ENCODE measurements around the gene GPR107.

The GPR107 gene

DNA sequence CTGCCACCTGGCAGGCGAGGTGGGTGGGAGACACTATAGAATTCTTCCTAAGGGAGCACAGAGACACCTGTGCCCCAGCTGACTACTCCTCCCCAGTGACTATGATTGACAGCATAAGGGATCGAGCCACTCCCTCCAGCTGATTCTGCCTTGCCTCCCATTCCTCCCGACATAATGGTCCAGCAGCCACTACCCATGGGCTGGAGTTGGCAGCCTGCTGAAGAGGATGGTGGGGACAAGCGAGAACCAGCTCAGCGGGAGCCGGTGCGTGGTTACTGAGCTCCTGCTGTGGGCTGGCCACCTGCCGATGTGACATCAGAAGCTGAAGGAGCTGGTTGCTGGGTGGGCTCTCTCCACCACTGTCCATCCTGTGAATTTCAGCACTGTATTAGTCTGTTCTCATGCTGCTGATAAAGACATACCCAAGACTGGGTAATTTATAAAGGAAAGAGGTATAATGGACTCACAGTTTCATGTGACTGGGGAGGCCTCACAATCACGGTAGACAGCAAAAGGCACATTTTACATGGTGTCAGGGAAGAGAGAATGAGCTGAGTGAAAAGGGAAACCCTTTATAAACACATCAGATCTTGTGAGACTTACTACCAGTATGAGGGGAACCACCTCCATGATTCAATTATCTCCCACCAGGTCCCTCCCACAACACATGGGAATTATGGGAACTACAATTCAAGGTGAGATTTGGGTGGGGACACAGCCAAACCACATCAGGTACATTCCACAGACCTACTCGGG is 106.4 kb downstream of the GPR107 start:
- DNase-seq (ENCODE audit: low read depth): no peak

- DNase-seq (ENCODE audit: low read depth): no peak
These were observed 107.3 kb downstream of the GPR107 start for GRCh38 chr9:130160862-130161470.

GRCh38 chr9:130165579-130165978 is 111.9 kb downstream of the GPR107 start:
- DNase-seq (ENCODE audit: low read depth): no peak

DNA sequence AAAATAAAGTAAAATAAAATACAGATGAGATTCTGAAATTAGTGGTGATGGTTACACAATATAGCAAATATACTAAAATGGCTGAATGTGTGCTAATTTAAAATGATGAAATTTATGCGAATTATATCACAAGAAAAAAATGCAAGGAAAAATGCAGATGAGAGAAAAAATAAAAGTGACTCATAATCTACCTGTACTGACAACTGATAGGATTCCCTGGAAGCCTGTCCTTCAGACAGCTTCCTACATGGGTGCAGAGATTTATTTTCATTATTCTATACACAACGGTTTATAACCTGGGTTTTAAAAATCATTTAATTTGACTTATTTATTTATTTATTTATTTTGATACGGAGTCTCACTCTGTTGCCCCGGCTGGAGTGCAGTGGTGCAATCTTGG is 112.7 kb downstream of the GPR107 start:
- no peak for DNase-seq (ENCODE audit: low read depth)

GRCh38 chr9:130167927-130168326 is 114.2 kb downstream of the GPR107 start:
- no peak for DNase-seq (ENCODE audit: low read depth)

DNA sequence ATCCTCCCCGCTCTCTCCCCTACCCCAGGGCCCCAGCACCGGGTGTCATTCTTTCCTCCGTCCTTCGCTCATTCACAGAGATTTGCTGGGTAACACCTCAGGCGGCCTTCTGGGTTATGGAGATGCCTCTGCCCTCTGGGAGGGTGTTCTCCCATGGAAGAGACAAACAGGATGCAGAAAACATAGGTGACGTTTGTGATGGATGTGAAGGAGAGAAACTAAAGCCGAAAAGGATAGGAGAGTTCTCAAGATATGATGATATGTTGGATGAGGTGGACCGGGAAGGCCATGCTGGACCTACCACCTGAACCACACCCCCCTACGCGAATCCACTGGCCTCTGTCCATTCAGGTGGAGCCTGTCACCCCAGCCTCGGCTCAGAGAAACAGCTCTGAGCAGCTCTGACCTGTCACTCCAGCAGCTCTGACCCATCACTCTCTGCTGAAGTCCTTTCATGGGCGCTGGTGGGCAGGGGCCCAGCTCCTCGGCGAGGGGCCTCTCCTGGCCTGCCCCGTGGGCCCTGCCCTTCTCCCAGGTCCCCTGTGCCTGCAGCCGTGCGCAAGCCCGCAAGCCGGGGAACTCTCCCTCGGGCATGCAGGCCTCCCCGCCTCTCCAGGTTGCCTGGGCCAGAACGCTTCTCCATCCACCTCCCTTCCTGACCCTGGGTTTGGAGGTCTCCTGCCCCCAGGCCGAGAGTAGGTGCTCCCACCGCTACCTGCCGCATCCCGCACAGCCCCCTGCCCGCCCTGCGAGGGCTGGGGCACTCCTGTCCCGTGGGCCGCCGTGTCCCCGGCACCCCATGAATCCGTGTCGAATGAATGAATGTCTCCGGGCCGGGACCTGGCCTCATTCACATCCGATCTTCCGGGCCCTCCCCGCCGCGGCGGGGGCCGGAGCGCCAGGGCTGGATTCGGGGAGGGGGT is 117.8 kb downstream of the GPR107 start:
- no peak for DNase-seq (ENCODE audit: low read depth)

GRCh38 chr9:130172161-130172857 is 118.6 kb downstream of the GPR107 start, which contains the start of gene NCS1:
Gene NCS1 (plus strand): TSS chr9:130172404. CDS start chr9:130172664, 260 bp downstream.
- peak; percentile 26 for DNase-seq (ENCODE audit: low read depth)

- no peak for DNase-seq (ENCODE audit: low read depth)
These were observed 119.4 kb downstream of the GPR107 start for GRCh38 chr9:130172858-130173665.

DNA sequence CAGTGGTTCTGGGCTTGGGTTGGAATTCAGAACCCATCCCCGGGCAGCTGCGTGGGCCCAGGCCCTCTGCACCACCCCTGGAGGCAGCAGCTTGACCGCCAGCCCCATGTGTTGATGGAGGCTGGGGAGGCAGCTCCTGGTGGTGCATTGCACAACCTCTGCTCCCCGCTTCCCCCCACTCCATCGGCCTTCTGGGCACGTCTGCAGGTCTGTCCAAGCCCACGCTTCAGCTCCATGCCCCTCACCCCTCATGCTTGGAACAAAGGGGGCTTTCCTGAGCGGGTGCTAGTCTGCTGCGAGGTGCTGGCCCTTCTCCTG is 119.9 kb downstream of the GPR107 start:
- DNase-seq (ENCODE audit: low read depth): no peak

DNA sequence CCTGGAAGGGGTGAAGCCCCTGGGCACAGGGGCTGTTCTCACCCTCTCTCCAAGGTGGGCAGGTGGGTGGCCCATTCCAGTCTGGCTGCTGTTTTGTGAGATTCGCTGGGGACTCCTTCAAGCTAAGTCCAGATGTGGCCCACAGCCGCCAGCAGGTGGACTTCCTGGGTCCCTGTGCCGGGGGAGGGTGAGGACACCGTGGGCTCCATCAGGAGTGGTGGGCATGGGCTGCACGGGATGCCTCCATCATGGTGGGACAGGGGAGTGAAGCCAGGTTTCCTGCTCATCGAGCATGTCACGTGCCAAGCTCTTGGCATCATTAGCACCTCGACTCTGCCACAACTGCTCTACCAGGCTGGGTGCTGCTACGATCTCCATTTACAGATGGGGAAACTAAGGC is 120.3 kb downstream of the GPR107 start:
- DNase-seq (ENCODE audit: low read depth): no peak

DNA sequence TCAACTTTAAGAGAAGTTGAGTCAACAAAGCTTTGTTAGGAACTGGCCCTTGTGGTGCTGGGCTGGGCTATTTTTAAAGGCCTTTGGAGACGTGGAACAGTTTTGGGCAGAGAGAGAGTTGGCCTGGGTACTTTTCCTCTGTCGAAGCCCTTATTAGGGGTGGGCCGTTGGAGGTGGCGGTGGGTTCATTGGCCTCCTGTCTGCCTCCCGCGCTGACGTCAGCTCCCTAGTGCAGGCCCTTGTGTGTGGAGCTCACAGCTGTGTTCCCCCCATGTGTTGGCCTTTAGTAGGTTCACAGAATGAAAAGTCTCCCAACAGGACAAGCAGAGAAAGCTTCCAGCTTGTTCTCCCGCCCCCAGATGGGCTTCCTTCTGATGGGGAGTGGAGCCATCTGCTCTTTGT is 121.2 kb downstream of the GPR107 start:
- DNase-seq (ENCODE audit: low read depth): no peak

GRCh38 chr9:130175355-130175754 is 121.6 kb downstream of the GPR107 start:
- DNase-seq (ENCODE audit: low read depth): no peak

DNA sequence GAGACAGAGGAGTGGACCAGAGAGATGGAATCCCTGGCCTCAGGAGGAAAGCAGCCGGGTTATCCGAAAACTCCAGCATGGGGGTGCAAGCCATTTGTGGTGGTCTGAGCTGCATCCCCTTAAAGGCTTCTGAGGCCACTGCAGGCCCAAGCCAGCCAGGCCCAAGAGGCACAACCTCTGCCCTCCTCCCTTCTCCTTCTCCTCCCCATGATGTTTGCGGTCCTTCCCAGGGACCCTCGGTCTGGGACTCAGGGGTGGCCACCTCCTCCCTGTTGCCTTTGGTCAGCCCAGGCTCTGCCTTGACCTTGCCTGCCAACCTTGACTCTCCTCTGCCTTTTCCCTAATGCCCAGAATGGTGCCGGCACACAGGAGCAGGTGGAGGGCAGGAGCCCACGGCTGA is 123.1 kb downstream of the GPR107 start:
- DNase-seq (ENCODE audit: low read depth): no peak

DNA sequence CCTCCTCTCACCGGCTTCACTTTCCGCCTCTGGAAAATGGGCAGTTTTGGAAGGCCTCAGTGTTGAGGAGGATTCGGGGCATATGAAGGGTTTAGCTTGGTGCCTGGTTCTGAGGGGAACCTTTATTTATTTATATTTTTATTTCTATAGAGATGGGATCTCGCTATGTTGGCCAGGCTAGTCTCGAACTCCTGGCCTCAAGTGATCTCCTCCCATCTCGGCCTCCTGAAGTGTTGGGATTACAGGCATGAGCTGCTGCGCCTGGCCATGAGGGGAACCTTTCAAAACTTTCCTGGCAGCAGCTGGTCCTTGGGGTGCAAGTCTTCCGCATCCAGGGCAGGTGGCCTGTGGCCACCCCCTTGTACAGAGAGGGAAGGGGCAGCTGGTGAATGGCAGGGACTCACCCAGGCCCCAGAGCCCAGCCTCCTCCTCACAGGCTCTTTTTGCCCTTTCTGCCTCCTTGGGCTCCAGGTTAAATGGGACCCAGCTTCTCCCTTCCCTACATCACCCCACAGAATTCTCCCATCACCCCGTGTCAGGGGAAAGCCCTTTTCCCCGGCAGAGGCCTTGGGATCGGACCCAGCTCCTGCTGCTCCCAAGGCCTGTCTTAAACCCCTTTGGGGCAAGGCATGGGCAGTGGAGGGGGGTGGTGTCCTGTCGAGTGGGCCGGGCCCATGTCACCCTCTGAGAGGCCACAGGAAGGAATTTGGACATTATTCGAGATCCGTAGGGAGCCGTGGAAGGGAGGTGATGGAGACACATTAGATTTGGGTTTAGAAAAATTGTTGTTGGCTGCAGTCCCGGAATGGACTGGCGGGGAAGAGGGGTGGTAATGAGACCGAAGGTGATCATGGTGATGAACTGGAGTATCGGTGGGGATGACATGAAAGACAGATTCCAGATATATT is 124.4 kb downstream of the GPR107 start:
- no peak for DNase-seq (ENCODE audit: low read depth)

DNA sequence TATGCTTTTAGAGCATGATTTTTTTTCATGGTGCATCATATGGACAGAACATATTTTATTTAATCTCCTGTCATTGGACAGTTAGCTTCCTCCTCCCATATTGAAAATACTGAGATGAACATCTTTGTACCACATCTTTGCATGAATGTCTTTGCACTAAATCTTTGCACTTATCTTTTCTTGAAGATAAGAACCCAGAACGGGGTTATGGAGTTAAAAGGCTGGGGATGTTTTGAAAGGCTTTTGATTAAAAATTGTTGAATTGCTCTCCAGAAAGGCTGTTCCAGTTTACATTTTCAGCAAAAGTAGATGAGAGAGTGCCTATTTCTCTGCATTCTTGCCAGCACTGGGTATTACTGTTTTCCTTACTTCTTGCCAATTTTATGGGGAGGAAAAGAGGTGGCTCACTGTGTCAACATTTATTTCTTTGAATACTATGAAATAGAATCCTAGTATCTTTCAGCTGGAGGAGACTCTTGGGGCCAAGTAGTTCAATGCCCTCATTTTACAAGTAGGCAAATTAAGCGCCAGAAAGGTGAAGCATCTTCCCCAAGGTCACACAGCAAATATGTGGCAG is 125.7 kb downstream of the GPR107 start:
- DNase-seq (ENCODE audit: low read depth): no peak

DNA sequence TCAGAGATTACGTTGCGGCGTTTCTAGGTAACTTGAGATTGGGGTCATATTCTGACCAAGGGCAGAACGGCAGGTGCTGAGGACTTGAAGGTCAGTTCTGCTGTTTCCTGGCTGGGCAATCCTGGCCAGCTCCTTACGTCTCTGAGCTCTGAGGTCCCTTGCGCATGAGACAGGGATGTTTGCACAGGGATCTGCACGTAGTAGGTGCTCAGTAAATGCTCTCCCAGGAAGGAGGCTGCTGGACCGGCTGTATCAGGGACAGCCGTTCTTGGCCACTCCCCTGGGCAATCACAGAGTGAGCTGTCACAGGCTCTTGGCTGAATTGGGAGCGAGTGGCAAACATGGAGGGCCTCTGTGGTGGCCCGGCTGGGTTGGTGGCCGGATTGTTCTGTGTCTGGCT is 126.8 kb downstream of the GPR107 start:
- DNase-seq (ENCODE audit: low read depth): no peak

- no peak for DNase-seq (ENCODE audit: low read depth)
These were observed 128.1 kb downstream of the GPR107 start for GRCh38 chr9:130181678-130182380.

DNA sequence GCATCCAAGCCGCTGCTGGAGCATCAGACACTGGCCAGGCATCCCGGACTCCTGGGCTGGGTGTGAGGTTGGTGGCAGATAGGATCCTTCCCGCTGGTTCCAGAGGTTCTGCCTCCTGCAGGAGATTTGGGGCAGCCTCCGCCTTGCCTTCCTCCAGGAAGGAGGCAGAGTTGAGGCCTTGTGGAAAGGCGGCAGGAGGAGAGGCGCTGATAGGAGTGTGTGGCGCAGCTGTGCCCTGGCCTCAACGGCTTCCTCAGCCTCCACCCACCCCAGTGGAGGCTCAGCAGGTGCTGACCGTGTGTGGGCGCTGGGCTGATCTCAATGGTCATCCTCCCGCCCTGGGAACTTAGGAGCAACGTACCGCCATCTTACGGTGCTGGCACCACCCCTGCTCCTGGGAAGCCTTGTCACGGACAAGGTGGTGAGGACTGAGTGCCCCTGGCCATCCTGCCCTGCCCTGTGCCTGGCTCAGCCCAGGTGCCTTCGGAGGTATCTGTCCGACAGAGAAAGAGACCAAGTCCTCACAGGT is 128.7 kb downstream of the GPR107 start:
- DNase-seq (ENCODE audit: low read depth): no peak

DNA sequence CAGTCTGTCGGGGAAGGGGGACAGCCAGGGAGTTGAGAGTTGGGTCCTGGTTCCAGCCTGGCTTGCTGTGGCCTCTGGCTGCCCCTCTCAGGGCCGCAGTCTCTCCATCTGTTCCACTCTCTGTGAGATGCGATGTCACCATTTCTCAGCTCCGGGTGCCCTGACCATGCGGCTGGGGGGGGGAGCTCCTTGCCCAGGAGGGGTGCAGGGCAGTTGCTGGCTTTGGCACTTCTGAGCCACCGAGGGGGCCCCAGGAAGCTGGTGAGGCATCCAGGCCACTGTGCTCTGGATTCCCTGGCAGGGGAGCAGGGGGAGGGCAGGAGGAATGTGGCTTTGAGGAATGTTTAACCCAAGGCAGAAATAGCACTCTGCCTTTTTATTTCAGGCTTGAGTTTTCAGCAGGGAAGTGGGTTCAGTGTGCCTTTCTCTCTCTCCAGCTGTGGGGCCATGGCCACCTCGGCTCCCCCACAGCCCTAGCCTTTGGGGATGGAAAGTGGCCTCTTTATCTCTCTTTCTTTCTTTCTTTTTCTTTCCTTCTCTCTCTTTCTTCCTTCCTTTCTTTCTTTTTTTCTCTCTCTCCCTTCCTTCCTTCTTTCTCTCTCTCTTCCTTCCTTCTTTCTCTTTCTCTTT is 129.5 kb downstream of the GPR107 start:
- no peak for DNase-seq (ENCODE audit: low read depth)

Data from stimulated activated CD8-positive, alpha-beta memory T cell treated with anti-CD3 and anti-CD28 coated beads, Interleukin-7, amount 100 ng/mL, for 24 hours (primary cell).